AG10803 (cell line): ENCODE measurements around the gene NFYC.
A peak's percentile ranks its signal among the peaks of the same experiment; 100 is the strongest.

Experiments used
- DNase-seq: peaks from one replicate; pipeline ENCODE4 v3.0.0; 2010; ENCODE audit warnings: low read depth
- H3K4me3 ChIP-seq: 2 replicates; pipeline ENCODE4 v1.5.1; 2011; ENCODE audit warnings: mild to moderate bottlenecking, low read length, control low read depth
- CTCF ChIP-seq: conservative IDR thresholded peaks from 2 replicates; pipeline ENCODE4 v1.5.1; 2011; ENCODE audit warnings: mild to moderate bottlenecking, low read length, control low read depth, inconsistent platforms

Gene NFYC

GRCh38 chr1:40743452-40743851, 51.9 kb downstream of the NFYC start:
- no peak for TF ChIP-seq CTCF
- no peak overlapping the region for H3K4me3 ChIP-seq
- DNase-seq, result no peak

- no peak for TF ChIP-seq CTCF
- no peak for DNase-seq
These were observed 52.4 kb downstream of the NFYC start for GRCh38 chr1:40743860-40744259.

GRCh38 chr1:40745176-40745575, 53.7 kb downstream of the NFYC start:
- TF ChIP-seq CTCF, result no peak
- no peak overlapping the region for H3K4me3 ChIP-seq
- DNase-seq, result peak; percentile 86

More at GRCh38 chr1:40743860-40744259, 52.4 kb downstream of the NFYC start:
- H3K4me3 ChIP-seq, result no peak overlapping the region

- no peak for TF ChIP-seq CTCF
- no peak overlapping the region for H3K4me3 ChIP-seq
- no peak for DNase-seq
These were observed 55.0 kb downstream of the NFYC start for GRCh38 chr1:40746344-40747090.

GRCh38 chr1:40748841-40749718, 57.6 kb downstream of the NFYC start:
- DNase-seq, result no peak
- no peak overlapping the region for H3K4me3 ChIP-seq
- no peak for TF ChIP-seq CTCF

- H3K4me3 ChIP-seq, result no peak overlapping the region
- TF ChIP-seq CTCF, result no peak
- no peak for DNase-seq
These were observed 58.3 kb downstream of the NFYC start for GRCh38 chr1:40749817-40750216.
